Gastrocnemius medialis (tissue), 4 donors: ENCODE measurements around the gene BPHL. TPM values are rescaled to one million over a fixed set of nuclear protein-coding genes. Genes with fewer than 3 reads are reported as not detected.
A peak's percentile ranks its signal among the peaks of the same experiment; 100 is the strongest.

Experiments
- ATAC-seq, 2 donors: fragments of 150-250 bp; one replicate each; pipeline ENCODE4 v1.9.1; 2016
- DNase-seq, 2 donors: peaks; one replicate each; pipeline ENCODE4 v3.0.0-alpha.2; 2019
- H3K27ac ChIP-seq, 4 donors: fragments of 200-600 bp; sonication (generic); 1 replicate in 1 of 4; 2 replicates in 3 of 4; pipeline ENCODE4 v1.5.1; 2016 to 2018; ENCODE audit warnings: mild to moderate bottlenecking in 2 of 4, moderate library complexity in 1 of 4
- H3K27me3 ChIP-seq, 3 donors: fragments of 200-600 bp; sonication (generic) in 2 of 3; 1 replicate in 1 of 3; 2 replicates in 2 of 3; pipeline versions ENCODE4 v1.5.1 to v1.6.0; 2016 to 2019; ENCODE audit warnings: mild to moderate bottlenecking in 1 of 3, moderate library complexity in 1 of 3
- H3K36me3 ChIP-seq, 2 donors: fragments of 200-600 bp; sonication (generic) in 1 of 2; one replicate each; pipeline ENCODE4 v1.5.1; 2017 to 2018
- H3K4me1 ChIP-seq, 2 donors: fragments of 200-600 bp; sonication (generic) in 1 of 2; one replicate each; pipeline ENCODE4 v1.5.1; 2016 to 2017; ENCODE audit warnings: mild to moderate bottlenecking in 2 of 2
- H3K4me3 ChIP-seq, 4 donors: fragments of 200-600 bp; sonication (generic) in 3 of 4; 1 replicate in 1 of 4; 2 replicates in 3 of 4; pipeline ENCODE4 v1.5.1; 2016 to 2019; ENCODE audit warnings: mild to moderate bottlenecking in 2 of 4
- H3K9me3 ChIP-seq, 3 donors: fragments of 200-600 bp; sonication (generic) in 2 of 3; 1 replicate in 1 of 3; 2 replicates in 2 of 3; pipeline ENCODE4 v1.5.1; 2016 to 2019
- CTCF ChIP-seq, 5 experiments: fragments of 450-650 bp in 3 of 5; fragments of 200-600 bp in 2 of 5; sonication (generic) in 2 of 5; IDR thresholded peaks in 4 of 5; conservative IDR thresholded peaks in 1 of 5; 1 replicate in 4 of 5; 2 replicates in 1 of 5; pipeline ENCODE4 v1.5.1; 2016 to 2019; ENCODE audit warnings: antibody characterized with exemption in 5 of 5, mild to moderate bottlenecking in 3 of 5, moderate library complexity in 3 of 5
- POLR2A ChIP-seq, 2 donors: fragments of 450-650 bp; IDR thresholded peaks; one replicate each; pipeline ENCODE4 v1.6.1; 2017; ENCODE audit warnings: antibody characterized with exemption in 2 of 2, mild to moderate bottlenecking in 2 of 2, moderate library complexity in 2 of 2
- in situ Hi-C, 4 donors: fragments of 200-750 bp; cut with MboI; loops; one replicate each; pipeline versions ENCODE4 v1.15.0 to v1.8.0; 2017; ENCODE audit warnings: low sequenced_read_pairs in 4 of 4
- intact Hi-C: fragments of 100-400 bp; cut with DNase I; formaldehyde crosslinking; loops from one replicate; pipeline ENCODE4 v1.15.1; 2023; ENCODE audit warnings: low total_unique reads
- total RNA-seq, 4 donors: library from RNA; depleted of rRNA; stranded (reverse); fragments of >200 nt; gene quantifications; one replicate each; pipeline versions ENCODE4 v1.1.0 to v1.2.3, GENCODE V29; 2016

The BPHL gene
- total RNA-seq, 4 donors from 2014 or later, result 4.7 to 8.7 (median 5.8) TPM

DNA sequence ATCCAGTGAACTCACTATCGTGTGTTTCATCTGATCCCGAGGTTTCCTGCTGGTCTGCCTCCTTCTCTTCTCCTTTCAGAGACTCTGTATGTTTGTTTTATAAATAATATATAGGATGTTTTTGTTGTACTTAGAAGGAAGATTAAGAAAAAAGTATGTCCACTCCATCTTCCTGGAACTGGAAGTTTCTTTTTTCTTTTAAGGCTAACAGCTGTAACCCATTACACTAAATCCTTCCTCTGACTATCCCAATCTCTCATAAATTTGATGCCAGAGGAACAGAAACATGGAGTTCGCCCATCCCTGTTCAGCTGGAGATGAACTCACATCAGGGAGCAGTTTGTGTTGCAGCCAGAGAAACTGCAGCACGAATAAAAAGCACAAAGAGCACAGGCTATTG lies 29.5 kb upstream of the BPHL start:
- no peak for TF ChIP-seq CTCF (IDR thresholded peaks at IDR 0.05 in 4 of 5, conservative IDR thresholded peaks at IDR 0.05 in 1 of 5)
- no peak for TF ChIP-seq POLR2A (IDR thresholded peaks at IDR 0.05)
- ATAC-seq, result peak; percentile 11 to 54

GRCh38 chr6:3090013-3090412 lies 28.5 kb upstream of the BPHL start:
- H3K27ac ChIP-seq, result no peak overlapping the region
- peaks cover 0 to 48% of the 10 kb centered on the region in 2 donors for H3K36me3 ChIP-seq
- no peak overlapping the region for H3K4me3 ChIP-seq
- H3K9me3 ChIP-seq, result no peaks in the 10 kb centered on the region
- H3K4me1 ChIP-seq, result peaks cover 0 to 3% of the 10 kb centered on the region in 2 donors
- DNase-seq, result no peak
- intact Hi-C loops, result no loop called here
- TF ChIP-seq CTCF (IDR thresholded peaks at IDR 0.05 in 4 of 5, conservative IDR thresholded peaks at IDR 0.05 in 1 of 5) (no peak), POLR2A (IDR thresholded peaks at IDR 0.05) (no peak)
- in situ Hi-C loops, result no loop called here
- no peak for ATAC-seq
- no peaks in the 10 kb centered on the region for H3K27me3 ChIP-seq

More for the DNA sequence above, 29.5 kb upstream of the BPHL start:
- intact Hi-C loops (no loop called here), in situ Hi-C loops (no loop called here)
- Histone ChIP-seq H3K36me3 (peaks cover 0 to 44% of the 10 kb centered on the region in 2 donors), H3K4me3 (no peak overlapping the region), H3K27ac (peak overlapping the region in 3 of 4 donors; percentile 26 to 30 (median 26)), H3K9me3 (no peaks in the 10 kb centered on the region), H3K4me1 (peaks cover 0 to 3% of the 10 kb centered on the region in 2 donors), H3K27me3 (no peaks in the 10 kb centered on the region)
- DNase-seq, result no peak

GRCh38 chr6:3094815-3095214 lies 23.7 kb upstream of the BPHL start:
- H3K27me3 ChIP-seq, result no peaks in the 10 kb centered on the region
- intact Hi-C loops, result no loop called here
- in situ Hi-C loops, result no loop called here
- H3K27ac ChIP-seq, result no peak overlapping the region
- ATAC-seq, result no peak
- no peaks in the 10 kb centered on the region for H3K4me1 ChIP-seq
- no peak for TF ChIP-seq POLR2A (IDR thresholded peaks at IDR 0.05)
- TF ChIP-seq CTCF (IDR thresholded peaks at IDR 0.05 in 4 of 5, conservative IDR thresholded peaks at IDR 0.05 in 1 of 5), result no peak
- peaks cover 0 to 59% of the 10 kb centered on the region in 2 donors for H3K36me3 ChIP-seq
- H3K9me3 ChIP-seq, result no peaks in the 10 kb centered on the region
- no peak overlapping the region for H3K4me3 ChIP-seq
- no peak for DNase-seq

- intact Hi-C loops (no loop called here), in situ Hi-C loops (loop anchor here in 1 of 4 donors (25.0 kb wide), 2 partner anchors 634 to 909 kb away; a partner anchor contains a TSS)
- Histone ChIP-seq H3K27ac (no peak overlapping the region), H3K36me3 (peaks cover 7 to 64% of the 10 kb centered on the region in 2 donors), H3K4me3 (no peak overlapping the region), H3K9me3 (no peaks in the 10 kb centered on the region), H3K27me3 (no peaks in the 10 kb centered on the region), H3K4me1 (no peaks in the 10 kb centered on the region)
- ATAC-seq (no peak), DNase-seq (no peak)
- TF ChIP-seq CTCF (IDR thresholded peaks at IDR 0.05 in 4 of 5, conservative IDR thresholded peaks at IDR 0.05 in 1 of 5), result no peak
- no peak for TF ChIP-seq POLR2A (IDR thresholded peaks at IDR 0.05)
These were observed 15.6 kb upstream of the BPHL start for GRCh38 chr6:3102875-3103274.
